Measurements from ENCODE around the gene MORN1. TPM values are rescaled to one million over a fixed set of nuclear protein-coding genes. Genes with fewer than 3 reads are reported as not detected.

The MORN1 gene
- polyA plus RNA-seq, 1 donor (not counting 4 experiments of a cell fraction or from before 2014, with no cell fraction given), result 2.1 TPM

DNA sequence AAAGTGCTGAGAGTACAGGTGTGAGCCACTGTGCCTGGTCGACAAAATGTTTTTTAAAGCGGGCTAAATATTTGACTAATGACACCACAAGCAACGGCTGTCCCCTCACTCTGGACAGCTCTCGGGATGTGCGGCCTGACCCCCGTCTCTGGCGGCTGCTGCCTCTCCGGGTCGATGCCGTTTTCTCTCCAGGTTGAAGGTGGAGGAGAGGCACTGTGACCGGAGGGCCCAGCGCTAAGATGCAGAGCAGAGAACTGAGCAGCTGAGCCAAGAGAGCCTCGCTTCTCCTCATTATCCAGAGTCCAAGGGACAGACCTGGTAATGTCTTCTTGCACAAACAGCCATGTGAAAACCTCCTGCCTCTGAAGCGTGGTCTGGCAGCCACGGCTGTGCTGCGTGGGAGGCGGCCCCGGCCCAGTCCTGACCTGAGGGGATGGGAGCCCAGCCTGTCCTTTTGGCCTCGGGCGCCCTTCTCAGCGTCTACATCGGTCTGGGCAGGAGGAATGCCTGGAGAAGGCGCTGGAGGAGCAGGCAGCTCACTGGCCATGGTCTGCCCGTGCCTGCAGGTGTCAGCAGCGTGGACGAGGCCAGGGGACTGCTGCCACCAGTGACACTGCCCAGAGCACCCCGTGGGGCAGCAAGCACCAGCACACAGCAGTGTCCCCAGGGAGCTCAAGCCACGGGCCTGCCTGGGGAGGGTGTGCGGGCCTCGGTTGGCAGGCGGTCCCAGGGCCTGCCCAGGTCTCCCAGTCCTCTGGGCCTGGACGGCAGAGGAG, 10.3 kb downstream of the MORN1 start:
- Histone ChIP-seq H3K4me2 (ENCODE audit: control insufficient read depth, extremely low read depth, insufficient read depth, low read depth, low read length) (no peak overlapping the region), H3K36me3 (ENCODE audit: control insufficient read depth in 2 of 2, extremely low read depth in 1 of 2, insufficient read depth in 2 of 2, low read length in 2 of 2) (no peaks in the 10 kb centered on the region), H3K27me3 (ENCODE audit: control insufficient read depth, extremely low read depth, insufficient read depth, low read length) (peaks cover 21% of the 10 kb centered on the region), H4K20me1 (ENCODE audit: control insufficient read depth, extremely low read depth, insufficient read depth, low read length) (no peaks in the 10 kb centered on the region), H3K27ac (ENCODE audit: control insufficient read depth, insufficient read depth, low read length) (no peak overlapping the region), H3K4me3 (ENCODE audit: control insufficient read depth in 2 of 3, extremely low read depth in 1 of 3, insufficient read depth in 2 of 3, low read depth in 1 of 3, low read length in 3 of 3) (no peak overlapping the region), H3K9ac (ENCODE audit: control insufficient read depth, extremely low read depth, insufficient read depth, low read length) (no peak overlapping the region), H3K4me1 (ENCODE audit: control insufficient read depth, extremely low read depth, insufficient read depth, low read length) (no peaks in the 10 kb centered on the region), H3K9me1 (ENCODE audit: control insufficient read depth, extremely low read depth, insufficient read depth, low read length) (no peaks in the 10 kb centered on the region), H3K79me2 (ENCODE audit: control insufficient read depth, insufficient read depth, low read length) (no peaks in the 10 kb centered on the region), H3K9me3 (ENCODE audit: control insufficient read depth, low read depth, low read length) (no peaks in the 10 kb centered on the region), H2AFZ (ENCODE audit: control insufficient read depth, low read length) (no peak overlapping the region)
- no peak for FAIRE-seq
- TF ChIP-seq EZH2 (IDR thresholded peaks at IDR 0.05; ENCODE audit: low read length), result no peak
- TF ChIP-seq, protein P1, sequence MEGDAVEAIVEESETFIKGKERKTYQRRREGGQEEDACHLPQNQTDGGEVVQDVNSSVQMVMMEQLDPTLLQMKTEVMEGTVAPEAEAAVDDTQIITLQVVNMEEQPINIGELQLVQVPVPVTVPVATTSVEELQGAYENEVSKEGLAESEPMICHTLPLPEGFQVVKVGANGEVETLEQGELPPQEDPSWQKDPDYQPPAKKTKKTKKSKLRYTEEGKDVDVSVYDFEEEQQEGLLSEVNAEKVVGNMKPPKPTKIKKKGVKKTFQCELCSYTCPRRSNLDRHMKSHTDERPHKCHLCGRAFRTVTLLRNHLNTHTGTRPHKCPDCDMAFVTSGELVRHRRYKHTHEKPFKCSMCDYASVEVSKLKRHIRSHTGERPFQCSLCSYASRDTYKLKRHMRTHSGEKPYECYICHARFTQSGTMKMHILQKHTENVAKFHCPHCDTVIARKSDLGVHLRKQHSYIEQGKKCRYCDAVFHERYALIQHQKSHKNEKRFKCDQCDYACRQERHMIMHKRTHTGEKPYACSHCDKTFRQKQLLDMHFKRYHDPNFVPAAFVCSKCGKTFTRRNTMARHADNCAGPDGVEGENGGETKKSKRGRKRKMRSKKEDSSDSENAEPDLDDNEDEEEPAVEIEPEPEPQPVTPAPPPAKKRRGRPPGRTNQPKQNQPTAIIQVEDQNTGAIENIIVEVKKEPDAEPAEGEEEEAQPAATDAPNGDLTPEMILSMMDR (optimal IDR thresholded peaks at IDR 0.05 in 1 of 3, IDR thresholded peaks at IDR 0.05 in 1 of 3, conservative IDR thresholded peaks at IDR 0.05 in 1 of 3; ENCODE audit: extremely low read depth in 1 of 3, insufficient read depth in 2 of 3, low read length in 3 of 3), result no peak
- DNase-seq (ENCODE audit: low read depth, low spot score), result no peak
- dilution Hi-C loops (cut with MboI; ENCODE audit: extremely low pct_ligation_motif_present, low sequenced_read_pairs), result no loop called here

DNA sequence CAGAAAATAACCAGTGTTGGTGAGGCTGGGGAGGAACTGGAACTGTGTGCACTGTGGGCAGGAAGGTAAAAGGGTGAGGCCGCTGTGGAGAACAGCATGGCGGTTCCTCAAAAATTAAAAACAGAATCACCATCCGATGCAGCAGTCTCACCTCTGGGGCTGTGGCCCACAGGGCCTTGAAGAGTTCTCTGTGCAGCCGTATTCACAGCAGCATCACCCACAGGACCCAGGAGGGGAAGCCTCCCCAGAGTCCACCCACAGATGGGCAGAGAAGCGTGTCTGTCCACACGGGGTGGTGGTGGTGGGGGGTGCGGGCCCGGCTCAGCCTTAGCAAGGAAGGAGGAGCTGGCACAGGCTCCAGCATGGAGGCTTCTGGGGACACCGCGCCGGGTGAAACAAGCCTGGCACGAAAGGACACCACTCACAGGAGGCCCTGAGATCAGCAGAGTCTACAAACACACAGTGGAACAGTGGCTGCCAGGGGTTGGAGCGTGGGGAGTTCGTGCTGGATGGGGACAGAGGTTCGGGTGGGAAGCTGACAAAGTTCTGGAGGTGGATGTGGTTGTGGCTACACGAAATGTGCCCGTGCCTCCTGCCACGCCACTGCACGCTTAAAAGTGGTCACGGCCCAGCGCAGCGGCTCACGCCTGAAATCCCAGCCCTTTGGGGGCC, 11.5 kb downstream of the MORN1 start:
- H3K79me2 ChIP-seq (ENCODE audit: control insufficient read depth, insufficient read depth, low read length), result no peaks in the 10 kb centered on the region
- DNase-seq (ENCODE audit: low read depth, low spot score) (no peak), FAIRE-seq (no peak)
- no peaks in the 10 kb centered on the region for H3K36me3 ChIP-seq (ENCODE audit: control insufficient read depth in 2 of 2, extremely low read depth in 1 of 2, insufficient read depth in 2 of 2, low read length in 2 of 2)
- H3K27me3 ChIP-seq (ENCODE audit: control insufficient read depth, extremely low read depth, insufficient read depth, low read length), result peaks cover 25% of the 10 kb centered on the region
- dilution Hi-C loops (cut with MboI; ENCODE audit: extremely low pct_ligation_motif_present, low sequenced_read_pairs), result no loop called here
- H3K4me2 ChIP-seq (ENCODE audit: control insufficient read depth, extremely low read depth, insufficient read depth, low read depth, low read length), result no peak overlapping the region
- no peaks in the 10 kb centered on the region for H3K4me1 ChIP-seq (ENCODE audit: control insufficient read depth, extremely low read depth, insufficient read depth, low read length)
- H3K27ac ChIP-seq (ENCODE audit: control insufficient read depth, insufficient read depth, low read length), result no peak overlapping the region
- no peak overlapping the region for H3K4me3 ChIP-seq (ENCODE audit: control insufficient read depth in 2 of 3, extremely low read depth in 1 of 3, insufficient read depth in 2 of 3, low read depth in 1 of 3, low read length in 3 of 3)
- H3K9me3 ChIP-seq (ENCODE audit: control insufficient read depth, low read depth, low read length), result no peaks in the 10 kb centered on the region
- no peaks in the 10 kb centered on the region for H4K20me1 ChIP-seq (ENCODE audit: control insufficient read depth, extremely low read depth, insufficient read depth, low read length)
- H3K9me1 ChIP-seq (ENCODE audit: control insufficient read depth, extremely low read depth, insufficient read depth, low read length), result no peaks in the 10 kb centered on the region
- H2AFZ ChIP-seq (ENCODE audit: control insufficient read depth, low read length), result no peak overlapping the region
- TF ChIP-seq EZH2 (IDR thresholded peaks at IDR 0.05; ENCODE audit: low read length), result no peak
- TF ChIP-seq, protein P1 (optimal IDR thresholded peaks at IDR 0.05 in 1 of 3, IDR thresholded peaks at IDR 0.05 in 1 of 3, conservative IDR thresholded peaks at IDR 0.05 in 1 of 3; ENCODE audit: extremely low read depth in 1 of 3, insufficient read depth in 2 of 3, low read length in 3 of 3), result no peak
- H3K9ac ChIP-seq (ENCODE audit: control insufficient read depth, extremely low read depth, insufficient read depth, low read length), result no peak overlapping the region
